Endodermal cell (in vitro differentiated cells): ENCODE data around the gene TMEM131L. TPM values are rescaled to one million over a fixed set of nuclear protein-coding genes. Genes with fewer than 3 reads are reported as not detected.
"Not testable (repeated sequence)": the region's sequence is repeated elsewhere in the genome, so short reads cannot be mapped to it uniquely, and the experiment has no call there.

ENCODE experiments used
- DNase-seq: peaks from one replicate; pipeline ENCODE4 v3.0.0-alpha.2; 2017
- H3K27ac ChIP-seq: 2 replicates; pipeline ENCODE4 v1.5.1; 2013; ENCODE audit warnings: mild to moderate bottlenecking, low read depth, low read length, moderate library complexity
- H3K27me3 ChIP-seq: 2 replicates; pipeline ENCODE4 v1.6.1; 2013; ENCODE audit warnings: mild to moderate bottlenecking, low read length, moderate library complexity; ENCODE audit not compliant: insufficient read depth, control insufficient read depth, poor library complexity, severe bottlenecking
- H3K36me3 ChIP-seq: 2 replicates; pipeline ENCODE4 v1.7.0; 2013; ENCODE audit warnings: mild to moderate bottlenecking, low read length, moderate library complexity; ENCODE audit not compliant: control insufficient read depth, insufficient read depth
- H3K4me1 ChIP-seq: one replicate; pipeline ENCODE4 v1.7.0; 2013; ENCODE audit warnings: low read length; ENCODE audit not compliant: control insufficient read depth, insufficient read depth
- H3K4me3 ChIP-seq: 2 replicates; pipeline ENCODE4 v1.5.1; 2013; ENCODE audit warnings: mild to moderate bottlenecking, low read length, moderate library complexity
- H3K9ac ChIP-seq: 2 replicates; pipeline ENCODE4 v1.6.1; 2013; ENCODE audit warnings: mild to moderate bottlenecking, low read length, moderate library complexity; ENCODE audit not compliant: poor library complexity, severe bottlenecking; ENCODE audit errors: extremely low read depth
- H3K9me3 ChIP-seq: 2 replicates; pipeline ENCODE4 v1.6.1; 2013; ENCODE audit warnings: mild to moderate bottlenecking, low read length, moderate library complexity; ENCODE audit not compliant: control insufficient read depth
- H3K27ac Mint-ChIP-seq: 2 replicates; pipeline ENCODE4 v1.8.0; 2020; ENCODE audit warnings: mixed read lengths
- H3K27me3 Mint-ChIP-seq: 2 replicates; pipeline ENCODE4 v1.8.0; 2021; ENCODE audit warnings: mild to moderate bottlenecking, mixed read lengths; ENCODE audit not compliant: insufficient read depth
- H3K36me3 Mint-ChIP-seq: 2 replicates; pipeline ENCODE4 v1.8.0; 2020; ENCODE audit warnings: low read depth, mixed read lengths
- H3K4me1 Mint-ChIP-seq: 2 replicates; pipeline ENCODE4 v1.8.0; 2020; ENCODE audit warnings: mixed read lengths
- H3K4me3 Mint-ChIP-seq: 2 replicates; pipeline ENCODE4 v1.8.0; 2020; ENCODE audit warnings: mild to moderate bottlenecking, moderate library complexity, mixed read lengths
- H3K9me3 Mint-ChIP-seq: 2 replicates; pipeline ENCODE4 v1.8.0; 2020; ENCODE audit warnings: mild to moderate bottlenecking, mixed read lengths
- WGBS, 2 experiments: methylation state at CpG; one replicate each; pipeline versions ENCODE4 v1.1.5 to v1.1.7; 2013; ENCODE audit warnings: missing lambda C conversion rate in 2 of 2, mixed read lengths in 1 of 2; ENCODE audit not compliant: insufficient coverage in 1 of 2, insufficient read length in 1 of 2; 5-methylcytosine and 5-hydroxymethylcytosine counted together
- long read RNA-seq, 4 experiments: library from polyadenylated mRNA in 2 of 4; library from RNA in 1 of 4; library from capped mRNA in 1 of 4; stranded (forward) in 3 of 4; unstranded in 1 of 4; transcript quantifications; one replicate each; pipeline ENCODE4 v2.0.0, GENCODE V29; 2020 to 2021; ENCODE audit warnings: inconsistent platforms in 1 of 4
- polyA plus RNA-seq, 2 experiments: library from polyadenylated mRNA; stranded (reverse); fragments of 50-300 nt; gene quantifications; one replicate each; pipeline ENCODE4 v1.2.3, GENCODE V29; 2013
- total RNA-seq, 2 donors: library from RNA; stranded (reverse); fragmentation: NEBNext Ultra II Directional in 1 of 2; extraction: Animal tissue kit (Norgen Biotek cat#: 25700) in 1 of 2; gene quantifications; 2 replicates in 1 of 2; 3 replicates in 1 of 2; pipeline ENCODE4 v1.2.1, GENCODE V29; 2021
- TF ChIP-seq, protein P1 (sequence below): fragments of 200-600 bp; sonication (generic); conservative IDR thresholded peaks from 2 replicates; pipeline ENCODE4 v1.5.0; 2021; ENCODE audit warnings: antibody characterized with exemption, mild to moderate bottlenecking

TMEM131L gene
- 10 to 100 TPM in 1 of 2 donors, 1 to 10 TPM in 1; 6.2 to 10.8 TPM for total RNA-seq
- polyA plus RNA-seq (2013, experiment 1 of 2): 22.2 TPM
- polyA plus RNA-seq (2013, experiment 2 of 2): 19.4 TPM
- long read RNA-seq, experiment 1, partial matches to known transcripts: 2 of 4 reads
- long read RNA-seq, experiment 1, other reads (novel, unspliced or antisense): 2 of 4 reads
- long read RNA-seq, experiment 2, full-length matches to known transcripts: 5 of 14 reads
- long read RNA-seq, experiment 2, partial matches to known transcripts: 2 of 14 reads
- long read RNA-seq, experiment 2, other reads (novel, unspliced or antisense): 7 of 14 reads
- long read RNA-seq, experiment 3, full-length matches to known transcripts: 12 of 47 reads
- long read RNA-seq, experiment 3, partial matches to known transcripts: 15 of 47 reads
- long read RNA-seq, experiment 3, other reads (novel, unspliced or antisense): 20 of 47 reads
- long read RNA-seq, experiment 4, partial matches to known transcripts: 1 of 1 reads
- long read RNA-seq, experiment 4, other reads (novel, unspliced or antisense): 0 of 1 reads

GRCh38 chr4:153466081-153466948 lies at the start of gene TMEM131L:
TMEM131L (plus strand) TSS chr4:153466360; CDS start chr4:153466398, 38 bp downstream.
- TF ChIP-seq, protein P1, sequence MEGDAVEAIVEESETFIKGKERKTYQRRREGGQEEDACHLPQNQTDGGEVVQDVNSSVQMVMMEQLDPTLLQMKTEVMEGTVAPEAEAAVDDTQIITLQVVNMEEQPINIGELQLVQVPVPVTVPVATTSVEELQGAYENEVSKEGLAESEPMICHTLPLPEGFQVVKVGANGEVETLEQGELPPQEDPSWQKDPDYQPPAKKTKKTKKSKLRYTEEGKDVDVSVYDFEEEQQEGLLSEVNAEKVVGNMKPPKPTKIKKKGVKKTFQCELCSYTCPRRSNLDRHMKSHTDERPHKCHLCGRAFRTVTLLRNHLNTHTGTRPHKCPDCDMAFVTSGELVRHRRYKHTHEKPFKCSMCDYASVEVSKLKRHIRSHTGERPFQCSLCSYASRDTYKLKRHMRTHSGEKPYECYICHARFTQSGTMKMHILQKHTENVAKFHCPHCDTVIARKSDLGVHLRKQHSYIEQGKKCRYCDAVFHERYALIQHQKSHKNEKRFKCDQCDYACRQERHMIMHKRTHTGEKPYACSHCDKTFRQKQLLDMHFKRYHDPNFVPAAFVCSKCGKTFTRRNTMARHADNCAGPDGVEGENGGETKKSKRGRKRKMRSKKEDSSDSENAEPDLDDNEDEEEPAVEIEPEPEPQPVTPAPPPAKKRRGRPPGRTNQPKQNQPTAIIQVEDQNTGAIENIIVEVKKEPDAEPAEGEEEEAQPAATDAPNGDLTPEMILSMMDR: peak; percentile 46
- Histone ChIP-seq H3K4me1 (no peaks in the 10 kb centered on the region), H3K9ac (peak within 1 kb of the TSS; percentile 33), H3K36me3 (no peaks in the 10 kb centered on the region), H3K27ac (peak within 1 kb of the TSS; percentile 84), H3K4me3 (peak within 1 kb of the TSS; percentile 85), H3K27me3 (peaks cover 21% of the 10 kb centered on the region), H3K9me3 (no peaks in the 10 kb centered on the region)
- Mint-ChIP-seq H3K4me1 (peaks cover 21% of the 10 kb centered on the region), H3K9me3 (no peaks in the 10 kb centered on the region), H3K36me3 (peaks cover 1% of the 10 kb centered on the region), H3K27me3 (peaks cover 14% of the 10 kb centered on the region), H3K4me3 (peak within 1 kb of the TSS; percentile 79), H3K27ac (peak within 1 kb of the TSS; percentile 65)
- peak; percentile 90 for DNase-seq
- WGBS, 2 experiments: 0 to 1% methylated on average over 15 to 103 of the region's 103 CpGs

GRCh38 chr4:153416456-153416855 lies 49.7 kb upstream of the TMEM131L start:
- H3K9me3 ChIP-seq, H3K9ac ChIP-seq, H3K4me1 Mint-ChIP-seq, H3K27ac ChIP-seq, DNase-seq, H3K9me3 Mint-ChIP-seq, H3K4me3 Mint-ChIP-seq, H3K27ac Mint-ChIP-seq, H3K4me3 ChIP-seq, H3K27me3 ChIP-seq, H3K27me3 Mint-ChIP-seq, H3K36me3 Mint-ChIP-seq, H3K36me3 ChIP-seq, H3K4me1 ChIP-seq: not testable (repeated sequence)
- 79 to 91% methylated on average over 6 to 7 of the region's 8 CpGs for WGBS, 2 experiments

GRCh38 chr4:153418121-153418520 lies 48.0 kb upstream of the TMEM131L start:
- 92 to 94% methylated on average over 6 to 7 of the region's 7 CpGs for WGBS, 2 experiments
- DNase-seq: no peak
- no peak overlapping the region for H3K4me3 ChIP-seq
- no peak overlapping the region for H3K4me3 Mint-ChIP-seq
- no peaks in the 10 kb centered on the region for H3K9me3 Mint-ChIP-seq
- H3K4me1 Mint-ChIP-seq: no peaks in the 10 kb centered on the region
- no peaks in the 10 kb centered on the region for H3K27me3 ChIP-seq
- no peaks in the 10 kb centered on the region for H3K36me3 Mint-ChIP-seq
- H3K9me3 ChIP-seq: no peaks in the 10 kb centered on the region
- H3K27ac Mint-ChIP-seq: no peak overlapping the region
- H3K4me1 ChIP-seq: no peaks in the 10 kb centered on the region
- TF ChIP-seq, protein P1: no peak
- H3K27me3 Mint-ChIP-seq: no peaks in the 10 kb centered on the region
- H3K27ac ChIP-seq: peak overlapping the region; percentile 77
- H3K36me3 ChIP-seq: no peaks in the 10 kb centered on the region
- no peak overlapping the region for H3K9ac ChIP-seq
